HepG2 (cell line): Measurements from ENCODE around the gene CEP250. TPM values are rescaled to one million over a fixed set of nuclear protein-coding genes. Genes with fewer than 3 reads are reported as not detected.

Source experiments
- EED ChIP-seq: sonication (generic); formaldehyde crosslinking; IDR thresholded peaks from 2 replicates; pipeline ENCODE4 v1.5.0; 2020; ENCODE audit warnings: mild to moderate bottlenecking, missing genetic modification reagents
- ESRRA ChIP-seq: sonication (generic); formaldehyde crosslinking; IDR thresholded peaks from 2 replicates; pipeline ENCODE4 v1.5.1; 2020; ENCODE audit warnings: mild to moderate bottlenecking, low read depth, missing genetic modification reagents
- GTF2F1 ChIP-seq: fragments of 150-350 bp; IDR thresholded peaks from 2 replicates; pipeline ENCODE4 v1.6.1; 2014; ENCODE audit warnings: low read length
- IKZF4 ChIP-seq: sonication (generic); formaldehyde crosslinking; IDR thresholded peaks from 2 replicates; pipeline ENCODE4 v1.5.1; 2020; ENCODE audit warnings: borderline replicate concordance, mild to moderate bottlenecking, low read depth, missing genetic modification reagents; ENCODE audit errors: not compliant biosample characterization
- KDM1A ChIP-seq: IDR thresholded peaks from 2 replicates; pipeline ENCODE4 v1.6.1; 2016; ENCODE audit warnings: missing compliant biosample characterization
- KDM5A ChIP-seq: fragments of 200-600 bp; sonication (generic); IDR thresholded peaks from 2 replicates; pipeline ENCODE4 v1.7.0; 2018; ENCODE audit warnings: antibody characterized with exemption, mild to moderate bottlenecking, low read length, borderline replicate concordance
- KLF11 ChIP-seq: IDR thresholded peaks from 2 replicates; pipeline ENCODE4 v1.6.1; 2016; ENCODE audit warnings: missing compliant biosample characterization
- PHF8 ChIP-seq: sonication (generic); formaldehyde crosslinking; IDR thresholded peaks from 2 replicates; pipeline ENCODE4 v1.5.0; 2020; ENCODE audit warnings: missing genetic modification reagents
- SATB2 ChIP-seq: sonication (generic); formaldehyde crosslinking; IDR thresholded peaks from 2 replicates; pipeline ENCODE4 v1.5.0; 2020; ENCODE audit warnings: missing genetic modification reagents
- ZMYM2 ChIP-seq: sonication (generic); formaldehyde crosslinking; IDR thresholded peaks from 2 replicates; pipeline ENCODE4 v1.8.0; 2022; ENCODE audit warnings: mild to moderate bottlenecking, missing genetic modification reagents
- ZNF337 ChIP-seq: sonication (generic); formaldehyde crosslinking; IDR thresholded peaks from 2 replicates; pipeline ENCODE4 v1.5.1; 2020; ENCODE audit warnings: missing genetic modification reagents, low read depth, mild to moderate bottlenecking, borderline replicate concordance
- ZNF383 ChIP-seq: sonication (generic); formaldehyde crosslinking; IDR thresholded peaks from 2 replicates; pipeline ENCODE4 v1.4.0; 2020; ENCODE audit warnings: missing genetic modification reagents, mild to moderate bottlenecking, borderline replicate concordance
- ZNF484 ChIP-seq: sonication (generic); formaldehyde crosslinking; IDR thresholded peaks from 2 replicates; pipeline ENCODE4 v1.5.1; 2020; ENCODE audit warnings: mild to moderate bottlenecking, low read depth, missing genetic modification reagents, borderline replicate concordance
- ZNF569 ChIP-seq: sonication (generic); formaldehyde crosslinking; IDR thresholded peaks from 2 replicates; pipeline ENCODE4 v1.5.0; 2020; ENCODE audit warnings: mild to moderate bottlenecking, missing genetic modification reagents, moderate library complexity, borderline replicate concordance
- ZSCAN31 ChIP-seq: sonication (generic); formaldehyde crosslinking; IDR thresholded peaks from 2 replicates; pipeline ENCODE4 v1.5.0; 2020; ENCODE audit warnings: low read depth, mild to moderate bottlenecking, missing genetic modification reagents
- polyA plus RNA-seq, 8 experiments: library from polyadenylated mRNA; depleted of rRNA in 3 of 8; stranded (reverse) in 7 of 8; unstranded in 1 of 8; fragments of >200 nt; fragmentation: Illumina TruSeq in 4 of 8; extraction: Trizol in 4 of 8; gene quantifications; 2 replicates each; pipeline versions ENCODE4 v1.2.1 to v1.2.3, GENCODE V29; 2011 to 2016; ENCODE audit warnings: low read depth in 4 of 8, missing spikeins in 1 of 8, mixed read lengths in 1 of 8; ENCODE audit not compliant: insufficient read depth in 1 of 8
- total RNA-seq, 5 experiments: library from RNA; depleted of rRNA; stranded (reverse); fragments of >200 nt; fragmentation: Illumina TruSeq; extraction: Trizol; gene quantifications; 2 replicates each; pipeline ENCODE4 v1.2.3, GENCODE V29; 2016; ENCODE audit warnings: low read depth in 1 of 5
- TF ChIP-seq, protein P1 (sequence below): sonication (generic); formaldehyde crosslinking; IDR thresholded peaks from 2 replicates; pipeline ENCODE4 v1.4.0; 2020; ENCODE audit warnings: missing genetic modification reagents
- TF ChIP-seq, protein P2 (sequence below): IDR thresholded peaks from 2 replicates; pipeline ENCODE4 v1.6.1; 2016; ENCODE audit warnings: low read depth, borderline replicate concordance
- TF ChIP-seq, protein P3 (sequence below): sonication (generic); formaldehyde crosslinking; IDR thresholded peaks from 2 replicates; pipeline ENCODE4 v1.5.0; 2020; ENCODE audit warnings: missing genetic modification reagents, mild to moderate bottlenecking, borderline replicate concordance
- TF ChIP-seq, protein P4 (sequence below): sonication (generic); formaldehyde crosslinking; IDR thresholded peaks from 2 replicates; pipeline ENCODE4 v1.4.0; 2020; ENCODE audit warnings: mild to moderate bottlenecking, missing genetic modification reagents

The CEP250 gene
- total and polyA plus RNA-seq, 2 of the 13 experiments (the other 11 are each of a cell fraction or from before 2014, with no cell fraction given), result 28.8 to 55.3 TPM

DNA sequence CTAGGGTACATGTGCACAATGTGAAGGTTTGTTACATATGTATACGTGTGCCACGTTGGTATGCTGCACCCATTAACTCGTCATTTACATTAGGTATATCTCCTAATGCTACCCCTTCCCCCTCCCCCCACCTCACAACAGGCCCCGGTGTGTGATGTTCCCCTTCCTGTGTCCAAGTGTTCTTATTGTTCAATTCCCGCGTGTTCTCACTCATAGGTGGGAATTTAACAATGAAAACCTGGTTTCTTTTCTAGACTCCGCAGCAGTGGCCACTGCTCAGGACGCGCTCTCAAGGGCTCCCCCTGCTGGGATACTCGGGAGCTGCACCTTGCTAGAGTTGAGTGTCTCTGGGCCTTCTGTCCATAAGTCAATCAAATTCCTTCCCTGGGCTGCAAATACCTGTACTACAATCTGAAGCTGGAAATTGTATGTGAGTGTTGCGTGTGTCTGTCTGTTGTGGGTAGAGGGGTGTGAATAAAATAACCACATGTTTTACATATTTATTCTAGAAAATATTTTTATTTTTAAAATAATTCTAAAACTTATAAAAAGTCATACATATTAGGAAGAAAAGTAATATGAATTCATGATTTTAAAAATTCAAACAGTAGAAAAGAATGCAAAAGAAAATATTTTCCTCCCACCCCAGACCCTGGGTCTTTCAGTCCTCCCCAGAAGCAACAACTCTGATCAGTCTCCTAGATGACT lies 8.2 kb upstream of the CEP250 start (continued):
- TF ChIP-seq, protein P1, sequence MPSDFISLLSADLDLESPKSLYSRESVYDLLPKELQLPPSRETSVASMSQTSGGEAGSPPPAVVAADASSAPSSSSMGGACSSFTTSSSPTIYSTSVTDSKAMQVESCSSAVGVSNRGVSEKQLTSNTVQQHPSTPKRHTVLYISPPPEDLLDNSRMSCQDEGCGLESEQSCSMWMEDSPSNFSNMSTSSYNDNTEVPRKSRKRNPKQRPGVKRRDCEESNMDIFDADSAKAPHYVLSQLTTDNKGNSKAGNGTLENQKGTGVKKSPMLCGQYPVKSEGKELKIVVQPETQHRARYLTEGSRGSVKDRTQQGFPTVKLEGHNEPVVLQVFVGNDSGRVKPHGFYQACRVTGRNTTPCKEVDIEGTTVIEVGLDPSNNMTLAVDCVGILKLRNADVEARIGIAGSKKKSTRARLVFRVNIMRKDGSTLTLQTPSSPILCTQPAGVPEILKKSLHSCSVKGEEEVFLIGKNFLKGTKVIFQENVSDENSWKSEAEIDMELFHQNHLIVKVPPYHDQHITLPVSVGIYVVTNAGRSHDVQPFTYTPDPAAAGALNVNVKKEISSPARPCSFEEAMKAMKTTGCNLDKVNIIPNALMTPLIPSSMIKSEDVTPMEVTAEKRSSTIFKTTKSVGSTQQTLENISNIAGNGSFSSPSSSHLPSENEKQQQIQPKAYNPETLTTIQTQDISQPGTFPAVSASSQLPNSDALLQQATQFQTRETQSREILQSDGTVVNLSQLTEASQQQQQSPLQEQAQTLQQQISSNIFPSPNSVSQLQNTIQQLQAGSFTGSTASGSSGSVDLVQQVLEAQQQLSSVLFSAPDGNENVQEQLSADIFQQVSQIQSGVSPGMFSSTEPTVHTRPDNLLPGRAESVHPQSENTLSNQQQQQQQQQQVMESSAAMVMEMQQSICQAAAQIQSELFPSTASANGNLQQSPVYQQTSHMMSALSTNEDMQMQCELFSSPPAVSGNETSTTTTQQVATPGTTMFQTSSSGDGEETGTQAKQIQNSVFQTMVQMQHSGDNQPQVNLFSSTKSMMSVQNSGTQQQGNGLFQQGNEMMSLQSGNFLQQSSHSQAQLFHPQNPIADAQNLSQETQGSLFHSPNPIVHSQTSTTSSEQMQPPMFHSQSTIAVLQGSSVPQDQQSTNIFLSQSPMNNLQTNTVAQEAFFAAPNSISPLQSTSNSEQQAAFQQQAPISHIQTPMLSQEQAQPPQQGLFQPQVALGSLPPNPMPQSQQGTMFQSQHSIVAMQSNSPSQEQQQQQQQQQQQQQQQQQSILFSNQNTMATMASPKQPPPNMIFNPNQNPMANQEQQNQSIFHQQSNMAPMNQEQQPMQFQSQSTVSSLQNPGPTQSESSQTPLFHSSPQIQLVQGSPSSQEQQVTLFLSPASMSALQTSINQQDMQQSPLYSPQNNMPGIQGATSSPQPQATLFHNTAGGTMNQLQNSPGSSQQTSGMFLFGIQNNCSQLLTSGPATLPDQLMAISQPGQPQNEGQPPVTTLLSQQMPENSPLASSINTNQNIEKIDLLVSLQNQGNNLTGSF (CRISPR knock-in tag), result no peak
- TF ChIP-seq KDM5A, result peak; percentile 43; the same call in 1 of the 2 replicates
- TF ChIP-seq KDM1A (CRISPR knock-in tag), result 0 out of 2 replicates have a peak, but pooled peaks have one; percentile 40
- TF ChIP-seq ZNF383 (CRISPR knock-in tag), result no peak
- TF ChIP-seq ZNF484 (CRISPR knock-in tag), result no peak
- peak; percentile 68 for TF ChIP-seq ZMYM2 (CRISPR knock-in tag)
- TF ChIP-seq ZNF569, result no peak
- TF ChIP-seq ZSCAN31 (CRISPR knock-in tag), result no peak
- TF ChIP-seq ESRRA (CRISPR knock-in tag), result 0 out of 2 replicates have a peak, but pooled peaks have one; percentile 8
- TF ChIP-seq SATB2 (CRISPR knock-in tag), result no peak
- TF ChIP-seq, protein P2, sequence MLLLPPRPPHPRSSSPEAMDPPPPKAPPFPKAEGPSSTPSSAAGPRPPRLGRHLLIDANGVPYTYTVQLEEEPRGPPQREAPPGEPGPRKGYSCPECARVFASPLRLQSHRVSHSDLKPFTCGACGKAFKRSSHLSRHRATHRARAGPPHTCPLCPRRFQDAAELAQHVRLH (CRISPR knock-in tag), result peak; percentile 56; the same call in 1 of the 2 replicates
- TF ChIP-seq, protein P3, sequence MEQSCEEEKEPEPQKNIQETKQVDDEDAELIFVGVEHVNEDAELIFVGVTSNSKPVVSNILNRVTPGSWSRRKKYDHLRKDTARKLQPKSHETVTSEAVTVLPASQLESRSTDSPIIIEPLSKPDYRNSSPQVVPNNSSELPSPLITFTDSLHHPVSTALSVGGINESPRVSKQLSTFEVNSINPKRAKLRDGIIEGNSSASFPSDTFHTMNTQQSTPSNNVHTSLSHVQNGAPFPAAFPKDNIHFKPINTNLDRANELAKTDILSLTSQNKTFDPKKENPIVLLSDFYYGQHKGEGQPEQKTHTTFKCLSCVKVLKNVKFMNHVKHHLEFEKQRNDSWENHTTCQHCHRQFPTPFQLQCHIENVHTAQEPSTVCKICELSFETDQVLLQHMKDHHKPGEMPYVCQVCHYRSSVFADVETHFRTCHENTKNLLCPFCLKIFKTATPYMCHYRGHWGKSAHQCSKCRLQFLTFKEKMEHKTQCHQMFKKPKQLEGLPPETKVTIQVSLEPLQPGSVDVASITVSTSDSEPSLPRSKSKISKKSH (CRISPR knock-in tag), result no peak
- peak; percentile 78; the same call in 1 of the 2 replicates for TF ChIP-seq KLF11 (CRISPR knock-in tag)
- no peak for TF ChIP-seq GTF2F1
- TF ChIP-seq EED (CRISPR knock-in tag), result no peak
- TF ChIP-seq, protein P4, sequence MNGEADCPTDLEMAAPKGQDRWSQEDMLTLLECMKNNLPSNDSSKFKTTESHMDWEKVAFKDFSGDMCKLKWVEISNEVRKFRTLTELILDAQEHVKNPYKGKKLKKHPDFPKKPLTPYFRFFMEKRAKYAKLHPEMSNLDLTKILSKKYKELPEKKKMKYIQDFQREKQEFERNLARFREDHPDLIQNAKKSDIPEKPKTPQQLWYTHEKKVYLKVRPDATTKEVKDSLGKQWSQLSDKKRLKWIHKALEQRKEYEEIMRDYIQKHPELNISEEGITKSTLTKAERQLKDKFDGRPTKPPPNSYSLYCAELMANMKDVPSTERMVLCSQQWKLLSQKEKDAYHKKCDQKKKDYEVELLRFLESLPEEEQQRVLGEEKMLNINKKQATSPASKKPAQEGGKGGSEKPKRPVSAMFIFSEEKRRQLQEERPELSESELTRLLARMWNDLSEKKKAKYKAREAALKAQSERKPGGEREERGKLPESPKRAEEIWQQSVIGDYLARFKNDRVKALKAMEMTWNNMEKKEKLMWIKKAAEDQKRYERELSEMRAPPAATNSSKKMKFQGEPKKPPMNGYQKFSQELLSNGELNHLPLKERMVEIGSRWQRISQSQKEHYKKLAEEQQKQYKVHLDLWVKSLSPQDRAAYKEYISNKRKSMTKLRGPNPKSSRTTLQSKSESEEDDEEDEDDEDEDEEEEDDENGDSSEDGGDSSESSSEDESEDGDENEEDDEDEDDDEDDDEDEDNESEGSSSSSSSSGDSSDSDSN (CRISPR knock-in tag), result no peak
- no peak for TF ChIP-seq ZNF337
- no peak for TF ChIP-seq IKZF4 (CRISPR knock-in tag)
- 0 out of 2 replicates have a peak, but pooled peaks have one; percentile 43 for TF ChIP-seq PHF8 (CRISPR knock-in tag)
